Superior temporal gyrus (tissue), 1 donor: ENCODE measurements around the gene IGF2BP3.

ENCODE experiments used
- DNase-seq: peaks from one replicate; pipeline ENCODE4 v3.0.0-alpha.2; 2016; ENCODE audit errors: extremely low spot score

The IGF2BP3 gene

GRCh38 chr7:23295401-23295697, 174.9 kb downstream of the IGF2BP3 start:
- DNase-seq: no peak

DNA sequence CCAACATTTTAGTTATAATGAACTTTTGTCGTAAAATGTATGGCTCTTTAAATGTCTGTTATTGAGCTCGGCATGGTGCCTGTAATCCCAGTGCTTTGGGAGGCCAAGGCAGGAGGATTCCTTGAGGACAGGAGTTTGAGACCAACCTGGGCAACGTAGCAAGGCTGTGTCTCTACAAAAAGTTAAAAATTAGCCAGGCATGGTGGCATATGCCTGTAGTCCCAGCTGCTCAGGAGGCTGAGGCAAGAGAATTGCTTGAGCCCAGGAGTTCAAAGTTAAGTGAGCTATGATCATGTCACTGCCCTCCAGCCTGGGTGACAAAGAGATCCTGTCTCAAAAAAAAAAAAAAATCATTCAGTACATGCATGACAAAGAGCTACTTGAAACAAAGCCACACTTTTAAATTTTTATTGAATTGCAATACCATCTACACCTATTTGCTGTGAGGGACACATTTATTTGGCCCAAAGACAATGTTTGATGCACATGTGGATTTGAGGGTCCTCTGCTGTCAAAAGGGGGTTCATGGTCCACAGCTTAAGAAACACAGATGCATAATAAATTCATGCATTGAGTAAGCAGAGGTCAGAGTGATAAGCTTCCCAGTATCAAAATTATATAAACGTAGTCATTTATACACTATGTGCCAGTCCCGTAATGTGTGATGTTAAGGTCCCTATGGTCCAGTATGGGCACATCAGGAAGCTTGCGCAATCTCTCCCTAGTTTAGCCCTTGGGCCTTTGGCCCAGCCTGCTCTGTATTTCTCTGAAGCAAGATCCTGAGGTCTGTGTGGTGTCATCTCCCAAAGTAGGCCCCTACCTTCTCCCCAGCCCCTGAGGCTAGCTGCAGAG, 175.5 kb downstream of the IGF2BP3 start:
- no peak for DNase-seq

DNA sequence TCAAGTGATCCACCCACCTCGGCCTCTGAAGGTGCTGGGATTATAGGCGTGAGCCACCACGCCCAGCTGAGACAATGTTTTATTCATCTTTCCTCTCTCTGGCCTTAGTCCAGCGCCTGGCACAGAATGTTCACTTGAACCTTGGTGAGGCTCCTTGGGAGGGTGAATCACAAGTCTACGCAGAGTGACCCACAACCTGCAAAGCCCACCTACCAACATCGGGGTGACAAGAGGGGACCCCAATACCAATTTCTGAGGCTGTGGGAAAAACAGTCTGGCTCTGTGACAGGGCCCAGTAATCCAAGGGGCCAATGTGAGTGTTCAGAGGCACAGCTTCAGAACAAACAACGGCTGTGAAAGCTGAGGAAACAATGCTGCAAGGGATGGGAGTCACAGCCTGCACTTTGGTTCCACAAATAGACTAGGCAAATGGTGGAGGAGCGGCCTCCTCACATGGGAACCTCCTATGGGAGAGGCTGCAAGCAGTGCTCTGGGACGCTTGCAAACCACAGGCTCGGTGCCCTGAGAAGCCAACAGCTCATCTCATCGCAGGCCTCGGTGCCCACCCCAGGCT, 176.7 kb downstream of the IGF2BP3 start:
- DNase-seq: no peak

DNA sequence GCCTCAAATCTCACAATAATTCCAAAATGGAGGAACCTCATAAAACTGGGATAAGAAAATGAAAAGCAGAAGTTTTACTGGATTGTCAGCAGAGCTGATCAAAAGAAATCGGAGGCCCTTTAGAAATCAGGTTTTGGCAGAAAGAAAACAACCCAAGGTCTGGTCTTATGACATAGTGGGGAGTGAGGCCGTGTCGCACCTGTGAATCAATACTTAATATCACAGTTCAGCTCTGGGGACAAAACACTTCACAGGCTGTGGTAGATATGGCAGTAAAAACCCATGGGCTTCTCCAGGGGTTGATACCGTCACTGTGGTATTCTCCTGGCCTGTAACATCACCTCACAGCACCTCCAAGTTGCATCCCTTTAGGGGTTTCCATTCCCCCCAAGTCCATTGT, 177.7 kb downstream of the IGF2BP3 start:
- no peak for DNase-seq

DNA sequence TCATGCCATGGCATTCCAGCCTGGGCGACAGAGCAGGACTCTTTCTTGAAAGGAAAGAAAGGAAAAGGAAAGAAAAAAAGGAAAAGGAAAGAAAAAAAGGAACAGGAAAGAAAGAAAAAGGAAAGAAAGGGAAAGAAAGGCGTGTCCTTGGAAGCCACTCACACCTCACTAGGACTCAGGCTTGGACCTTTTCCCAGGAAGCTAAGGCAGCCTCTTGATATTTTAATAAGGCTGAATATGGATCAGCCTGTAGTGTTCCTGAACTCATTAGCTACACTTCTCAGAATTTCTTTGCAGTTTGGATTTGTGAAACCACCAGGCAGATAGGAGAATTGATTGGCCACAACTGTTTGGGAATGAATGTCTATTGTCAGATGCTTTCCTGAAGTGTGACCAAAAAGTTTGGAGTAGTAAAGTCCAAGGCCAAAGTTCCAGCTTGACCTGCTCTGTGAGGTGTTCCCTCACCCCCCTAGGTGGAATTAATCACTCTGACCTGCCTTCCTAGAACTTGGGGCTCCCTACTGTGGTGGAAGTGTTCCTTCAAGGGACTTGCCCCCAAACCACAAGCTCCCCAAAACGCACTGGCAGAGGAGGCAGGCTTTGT, 178.2 kb downstream of the IGF2BP3 start:
- DNase-seq: no peak

DNA sequence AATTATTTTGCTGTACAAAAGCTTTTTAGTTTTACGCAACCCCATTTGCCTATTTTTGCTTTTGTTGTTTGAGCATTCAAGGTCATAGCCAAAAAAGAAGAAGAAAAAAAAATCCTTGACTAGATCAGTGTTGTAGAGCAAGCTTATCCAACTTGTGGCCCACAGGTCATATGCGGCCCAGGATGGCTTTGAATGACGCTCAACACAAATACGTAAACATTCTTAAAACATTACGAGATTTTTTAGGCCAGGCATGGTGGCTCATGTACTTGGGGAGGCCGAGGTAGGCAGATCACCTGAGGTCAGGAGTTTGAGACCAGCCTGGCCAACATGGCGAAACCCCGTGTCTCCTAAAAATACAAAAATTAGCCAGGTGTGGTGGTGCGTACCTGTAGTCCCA, 179.3 kb downstream of the IGF2BP3 start:
- no peak for DNase-seq

DNA sequence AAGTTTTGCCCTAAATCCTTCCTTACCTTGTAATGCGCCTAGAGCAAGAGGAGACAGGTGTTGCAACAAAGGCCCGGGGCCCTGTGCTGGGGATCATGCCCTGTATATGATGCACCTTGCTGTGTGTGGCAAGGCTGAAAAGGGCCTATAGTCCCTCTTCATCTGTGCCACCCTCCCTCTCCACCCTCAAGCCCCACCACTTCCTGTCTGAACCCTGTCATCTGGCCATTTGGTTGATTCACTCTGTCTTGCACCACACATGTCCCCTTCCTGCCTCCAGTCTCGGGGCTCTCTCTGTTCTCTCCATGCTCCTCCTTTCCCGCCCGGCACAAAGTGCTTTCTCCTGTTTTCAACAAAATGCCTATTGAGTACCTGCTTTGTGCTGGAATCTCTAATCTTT, 182.7 kb downstream of the IGF2BP3 start:
- no peak for DNase-seq

DNA sequence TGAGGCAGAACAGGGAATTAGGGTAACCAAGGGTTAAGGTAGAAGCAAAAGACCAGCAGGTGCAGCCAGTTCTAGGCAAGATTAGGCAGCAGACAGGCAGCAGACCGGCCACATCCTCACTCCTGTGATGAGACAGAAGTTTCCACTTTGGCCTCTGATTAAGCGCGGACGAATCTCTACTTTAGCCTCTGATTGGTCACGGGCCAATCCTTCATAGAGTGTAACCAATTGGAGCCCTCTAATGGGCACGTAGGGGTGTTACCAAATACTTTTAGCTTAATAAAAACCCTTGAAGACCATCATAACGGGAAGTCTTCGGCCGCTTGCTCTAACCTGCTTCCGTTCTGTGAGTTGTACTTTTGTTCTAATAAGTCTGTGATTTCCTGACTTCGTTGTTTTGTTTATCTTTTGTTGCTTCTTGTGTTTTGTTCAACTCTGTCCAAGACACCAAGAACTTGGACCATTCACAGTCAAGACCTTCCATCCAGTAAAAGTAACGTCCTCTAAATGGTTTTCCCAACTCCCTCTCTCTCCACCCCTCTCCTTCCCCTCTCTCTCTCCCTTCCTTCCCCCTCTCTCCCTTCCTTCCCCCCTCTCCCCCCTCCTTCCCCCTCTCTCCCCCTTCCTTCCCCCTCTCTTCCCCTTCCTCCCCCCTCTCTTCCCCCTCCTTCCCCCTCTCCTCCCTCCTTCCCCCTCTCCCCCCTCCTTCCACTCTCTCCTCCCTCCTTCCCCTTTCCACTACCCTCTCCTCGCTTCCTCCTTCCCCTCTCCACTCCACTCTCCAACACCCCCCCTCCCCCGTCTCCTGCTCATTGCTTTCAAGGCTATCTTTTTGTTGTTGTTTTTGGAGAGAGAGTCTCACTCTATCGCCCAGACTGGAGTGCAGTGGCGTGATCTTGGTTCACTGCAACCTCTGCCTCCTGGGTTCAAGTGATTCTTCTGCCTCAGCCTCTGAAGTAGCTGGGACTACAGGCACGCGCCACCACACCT, 184.3 kb downstream of the IGF2BP3 start:
- no peak for DNase-seq

DNA sequence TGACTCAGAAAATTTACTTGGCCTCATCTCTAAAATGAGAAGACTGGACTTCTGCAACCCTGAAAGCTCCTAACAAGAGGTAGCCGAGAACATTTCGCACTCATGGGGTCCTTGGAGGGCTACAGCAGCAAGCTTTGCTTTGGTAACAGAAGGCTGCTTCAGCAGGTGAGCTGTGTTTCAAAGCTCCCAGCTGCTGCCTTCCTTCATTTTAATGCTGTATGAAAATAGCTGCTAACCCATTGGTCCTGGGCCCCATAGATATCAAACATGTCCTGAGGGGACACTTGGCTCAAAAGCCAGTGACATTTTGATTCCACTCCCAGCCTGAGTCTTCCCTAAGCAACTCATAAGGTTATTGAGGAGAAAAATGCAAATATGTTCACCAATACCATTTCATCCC, 185.4 kb downstream of the IGF2BP3 start:
- no peak for DNase-seq

GRCh38 chr7:23283086-23283485, 187.2 kb downstream of the IGF2BP3 start:
- no peak for DNase-seq

GRCh38 chr7:23279819-23280525, 190.3 kb downstream of the IGF2BP3 start:
- no peak for DNase-seq

GRCh38 chr7:23277359-23277989, 192.8 kb downstream of the IGF2BP3 start:
- DNase-seq: peak; percentile 79

- no peak for DNase-seq
Observed at GRCh38 chr7:23276947-23277346, 193.3 kb downstream of the IGF2BP3 start.

GRCh38 chr7:23276376-23276775, 193.9 kb downstream of the IGF2BP3 start:
- DNase-seq: no peak

DNA sequence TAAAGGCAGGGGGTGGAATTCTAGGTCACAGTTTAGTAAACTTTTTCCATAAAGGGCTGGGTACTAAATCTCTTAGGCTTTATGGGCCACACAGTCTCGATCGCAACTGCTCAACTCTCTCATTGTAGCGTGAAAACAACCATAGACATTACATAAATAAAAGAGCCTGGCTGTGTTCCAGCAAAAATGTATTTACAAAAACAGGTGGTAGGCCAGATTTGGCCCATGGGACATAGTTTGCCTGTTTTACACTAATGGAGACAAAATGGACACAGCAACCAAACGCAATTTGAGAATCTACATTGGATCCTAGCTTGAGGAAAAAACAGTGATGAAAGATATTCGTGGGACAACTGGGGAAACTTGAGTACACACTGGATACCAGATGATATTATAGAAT, 194.4 kb downstream of the IGF2BP3 start:
- no peak for DNase-seq

- peak; percentile 43 for DNase-seq
Observed at GRCh38 chr7:23273141-23273599, 197.1 kb downstream of the IGF2BP3 start.

GRCh38 chr7:23272275-23272674, 198.0 kb downstream of the IGF2BP3 start:
- no peak for DNase-seq

DNA sequence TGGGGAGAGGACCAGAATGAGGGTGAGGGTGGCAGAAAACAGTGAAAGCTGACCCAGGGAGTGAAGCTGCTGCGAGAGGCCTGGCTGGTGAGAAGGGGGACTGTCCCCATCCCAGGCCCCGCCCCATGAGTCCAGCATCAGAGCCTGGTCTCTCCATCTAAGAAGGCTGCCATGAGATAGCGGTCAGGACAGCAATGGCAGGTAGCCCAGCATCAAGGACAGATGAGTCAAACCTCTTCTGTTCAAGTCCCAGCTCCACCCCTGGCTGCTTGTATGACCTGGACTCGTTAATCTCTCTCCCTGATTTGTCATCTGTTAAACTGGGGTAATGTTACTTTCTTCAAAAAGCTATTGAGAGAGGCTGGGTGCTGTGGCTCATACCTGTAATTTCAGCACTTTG, 201.5 kb downstream of the IGF2BP3 start:
- DNase-seq: no peak

- DNase-seq: no peak
Observed at GRCh38 chr7:23268167-23268566, 202.1 kb downstream of the IGF2BP3 start.

DNA sequence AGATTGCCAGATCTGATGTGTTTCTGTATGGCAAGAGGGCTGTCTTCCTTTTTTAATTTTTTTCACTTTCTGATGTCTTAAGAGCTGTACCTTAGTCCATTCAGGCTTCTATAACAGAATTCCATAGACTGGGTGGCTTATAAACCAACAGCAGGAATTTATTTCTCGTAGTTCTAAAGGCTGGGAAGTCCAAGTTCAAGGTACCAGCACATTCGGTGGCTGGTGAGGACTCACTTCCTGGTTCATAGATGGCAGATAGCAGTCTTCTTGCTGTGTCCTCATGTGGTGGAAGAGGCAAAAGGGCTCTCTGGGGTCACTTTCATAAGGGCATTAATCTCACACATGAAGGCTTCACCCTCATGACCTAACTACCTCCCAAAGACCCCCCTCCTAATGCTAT, 202.9 kb downstream of the IGF2BP3 start:
- DNase-seq: no peak

GRCh38 chr7:23266918-23267317, 203.4 kb downstream of the IGF2BP3 start:
- DNase-seq: no peak
